HG03520 (cell line): ENCODE measurements around the gene PEPD.
"Not testable (repeated sequence)": the region's sequence is repeated elsewhere in the genome, so short reads cannot be mapped to it uniquely, and the experiment has no call there.

Experiments
- ATAC-seq: cut with Tn5 transposase; IDR thresholded peaks from one replicate; pipeline ENCODE4 v1.9.1; 2021; ENCODE audit warnings: mild to moderate bottlenecking, moderate library complexity; ENCODE audit not compliant: unreplicated experiment

PEPD gene

GRCh38 chr19:33479570-33479969 is 42.0 kb downstream of the PEPD start:
- ATAC-seq = not testable (repeated sequence)

- ATAC-seq = no peak
These were observed 43.8 kb downstream of the PEPD start for GRCh38 chr19:33477781-33478180.

GRCh38 chr19:33476151-33476707 is 45.4 kb downstream of the PEPD start:
- no peak for ATAC-seq

- ATAC-seq = no peak
These were observed 47.8 kb downstream of the PEPD start for GRCh38 chr19:33473653-33474305.

GRCh38 chr19:33472691-33473652 is 48.6 kb downstream of the PEPD start:
- ATAC-seq = no peak

GRCh38 chr19:33472226-33472625 is 49.4 kb downstream of the PEPD start:
- no peak for ATAC-seq

- ATAC-seq = no peak
These were observed 50.2 kb downstream of the PEPD start for GRCh38 chr19:33471111-33471996.

- ATAC-seq = no peak
These were observed 50.9 kb downstream of the PEPD start for GRCh38 chr19:33470686-33471085.

GRCh38 chr19:33470040-33470330 is 51.6 kb downstream of the PEPD start:
- ATAC-seq = no peak

- ATAC-seq = no peak
These were observed 52.2 kb downstream of the PEPD start for GRCh38 chr19:33469171-33470039.

GRCh38 chr19:33468361-33469170 is 53.0 kb downstream of the PEPD start:
- ATAC-seq = no peak

GRCh38 chr19:33467851-33468250 is 53.7 kb downstream of the PEPD start:
- ATAC-seq = no peak

- no peak for ATAC-seq
These were observed 55.8 kb downstream of the PEPD start for GRCh38 chr19:33465834-33466233.

- no peak for ATAC-seq
These were observed 56.2 kb downstream of the PEPD start for GRCh38 chr19:33465371-33465770.

- ATAC-seq = no peak
These were observed 56.9 kb downstream of the PEPD start for GRCh38 chr19:33464733-33465115.

- no peak for ATAC-seq
These were observed 57.4 kb downstream of the PEPD start for GRCh38 chr19:33464010-33464732.

- ATAC-seq = no peak
These were observed 58.4 kb downstream of the PEPD start for GRCh38 chr19:33463199-33463598.

- ATAC-seq = no peak
These were observed 59.3 kb downstream of the PEPD start for GRCh38 chr19:33462112-33462791.
